SJSA1 (cell line): ENCODE measurements around the gene OR52E8. TPM values are rescaled to one million over a fixed set of nuclear protein-coding genes. Genes with fewer than 3 reads are reported as not detected.
A peak's percentile ranks its signal among the peaks of the same experiment; 100 is the strongest.

ENCODE experiments used
- DNase-seq, 2 experiments: peaks; one replicate each; pipeline ENCODE4 v3.0.0-alpha.2; 2015 to 2020; ENCODE audit warnings: low spot score in 2 of 2, low read depth in 1 of 2
- H3K27ac ChIP-seq: fragments of 250-450 bp; sonication (Bioruptor Pico); 2 replicates; pipeline ENCODE4 v1.5.1; 2020; ENCODE audit warnings: mild to moderate bottlenecking, moderate library complexity
- H3K27me3 ChIP-seq: fragments of 250-450 bp; sonication (Bioruptor Pico); replicated peaks from 2 replicates; pipeline ENCODE4 v1.5.1; 2020; ENCODE audit warnings: mild to moderate bottlenecking, moderate library complexity
- H3K36me3 ChIP-seq: fragments of 250-450 bp; sonication (Bioruptor Pico); 2 replicates; pipeline ENCODE4 v1.5.1; 2020; ENCODE audit warnings: mild to moderate bottlenecking
- H3K4me1 ChIP-seq: fragments of 250-450 bp; sonication (Bioruptor Pico); replicated peaks from 2 replicates; pipeline ENCODE4 v1.6.1; 2021; ENCODE audit warnings: mild to moderate bottlenecking
- H3K4me3 ChIP-seq: fragments of 250-450 bp; sonication (Bioruptor Pico); 2 replicates; pipeline ENCODE4 v1.5.1; 2020; ENCODE audit warnings: mild to moderate bottlenecking
- H3K9me3 ChIP-seq: fragments of 250-450 bp; sonication (Bioruptor Pico); replicated peaks from 2 replicates; pipeline ENCODE4 v1.5.1; 2020; ENCODE audit warnings: mild to moderate bottlenecking
- total RNA-seq: library from RNA; depleted of rRNA; stranded (reverse); fragments of >200 nt; shearing (Covaris generic); gene quantifications from 2 replicates; pipeline ENCODE4 v1.2.3, GENCODE V29; 2014; rRNA removed

The OR52E8 gene
- total RNA-seq, 1 experiment from 2014 or later = not detected

DNA sequence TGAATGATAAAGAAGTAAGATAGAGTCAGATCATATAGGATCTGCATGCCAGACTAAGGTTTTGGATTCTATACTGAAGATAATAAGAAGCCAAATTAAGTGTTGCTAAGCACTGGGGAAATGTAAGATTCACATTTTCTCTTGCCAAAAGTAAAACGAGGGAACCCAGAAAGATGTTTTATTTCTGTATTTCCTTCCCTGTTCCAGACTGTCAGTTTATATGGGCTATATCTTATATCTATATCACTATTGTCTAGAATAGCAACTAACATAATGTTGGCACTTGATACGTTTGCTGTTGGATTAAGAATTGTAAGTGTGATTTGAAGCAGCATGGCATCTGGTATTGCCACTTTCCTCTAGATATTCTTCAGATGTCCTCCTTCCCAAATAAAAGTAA lies 24.0 kb downstream of the OR52E8 start:
- Histone ChIP-seq H3K36me3 (no peaks in the 10 kb centered on the region), H3K27ac (no peak overlapping the region), H3K9me3 (no peaks in the 10 kb centered on the region), H3K27me3 (no peaks in the 10 kb centered on the region), H3K4me3 (no peak overlapping the region), H3K4me1 (no peaks in the 10 kb centered on the region)
- no peak for DNase-seq

DNA sequence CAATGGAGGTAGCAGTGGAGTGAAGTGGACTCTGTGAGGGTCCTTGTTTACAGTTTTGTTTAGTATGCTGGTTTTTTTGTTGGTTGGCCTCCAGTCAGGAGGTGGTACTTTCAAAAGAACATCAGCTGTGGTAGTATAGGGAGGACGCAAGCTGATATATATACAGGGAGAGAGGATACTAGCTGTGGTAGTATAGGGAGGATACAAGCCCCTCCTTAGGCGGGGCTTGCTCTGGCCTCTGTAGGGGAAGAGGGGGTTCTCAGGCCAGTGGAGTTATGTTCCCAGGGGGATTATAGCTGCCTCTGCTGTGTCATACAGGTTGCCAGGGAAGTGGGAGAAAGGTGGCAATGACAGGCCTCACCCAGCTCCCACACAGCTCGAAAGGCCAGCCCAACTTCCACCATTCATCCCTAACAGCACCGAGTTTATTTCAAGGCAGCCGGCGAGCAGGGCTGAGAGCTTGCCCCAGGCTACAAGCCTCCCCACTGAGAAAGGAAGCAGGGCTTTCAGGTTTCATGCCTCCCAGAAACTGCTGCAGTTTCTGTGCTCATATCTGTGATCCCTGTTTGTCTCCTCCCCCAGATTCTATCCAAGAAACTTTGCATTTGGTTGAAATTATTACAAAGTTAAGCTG lies 26.2 kb downstream of the OR52E8 start:
- no peak overlapping the region for H3K4me3 ChIP-seq
- H3K27ac ChIP-seq = no peak overlapping the region
- no peaks in the 10 kb centered on the region for H3K36me3 ChIP-seq
- H3K4me1 ChIP-seq = no peaks in the 10 kb centered on the region
- no peak for DNase-seq
- no peaks in the 10 kb centered on the region for H3K9me3 ChIP-seq
- H3K27me3 ChIP-seq = no peaks in the 10 kb centered on the region

- Histone ChIP-seq H3K4me1 (no peaks in the 10 kb centered on the region), H3K4me3 (no peak overlapping the region), H3K27ac (no peak overlapping the region), H3K27me3 (no peaks in the 10 kb centered on the region), H3K36me3 (no peaks in the 10 kb centered on the region), H3K9me3 (no peaks in the 10 kb centered on the region)
- DNase-seq = no peak
These were observed 39.1 kb downstream of the OR52E8 start for GRCh38 chr11:5818245-5818886.

GRCh38 chr11:5815534-5815933 lies 42.0 kb downstream of the OR52E8 start:
- H3K4me3 ChIP-seq = no peak overlapping the region
- H3K27ac ChIP-seq = no peak overlapping the region
- H3K36me3 ChIP-seq = no peaks in the 10 kb centered on the region
- no peak for DNase-seq
- H3K9me3 ChIP-seq = no peaks in the 10 kb centered on the region
- no peaks in the 10 kb centered on the region for H3K27me3 ChIP-seq
- no peaks in the 10 kb centered on the region for H3K4me1 ChIP-seq

- DNase-seq = no peak
- Histone ChIP-seq H3K9me3 (no peaks in the 10 kb centered on the region), H3K4me1 (no peaks in the 10 kb centered on the region), H3K4me3 (no peak overlapping the region), H3K36me3 (no peaks in the 10 kb centered on the region), H3K27me3 (no peaks in the 10 kb centered on the region), H3K27ac (no peak overlapping the region)
These were observed 47.3 kb downstream of the OR52E8 start for GRCh38 chr11:5809905-5810795.

GRCh38 chr11:5809122-5809519 lies 48.4 kb downstream of the OR52E8 start:
- DNase-seq = no peak
- Histone ChIP-seq H3K36me3 (no peaks in the 10 kb centered on the region), H3K4me1 (no peaks in the 10 kb centered on the region), H3K27me3 (no peaks in the 10 kb centered on the region), H3K27ac (no peak overlapping the region), H3K4me3 (peak overlapping the region; percentile 23), H3K9me3 (no peaks in the 10 kb centered on the region)

GRCh38 chr11:5808500-5809121 lies 48.9 kb downstream of the OR52E8 start, which contains the start of gene OR52N2:
TSS of gene OR52N2 (plus strand) at chr11:5808924. CDS start at chr11:5820336, 11,412 bp downstream.
- H3K4me1 ChIP-seq = no peaks in the 10 kb centered on the region

GRCh38 chr11:5807580-5807979 lies 49.9 kb downstream of the OR52E8 start:
- H3K4me1 ChIP-seq = no peaks in the 10 kb centered on the region
- no peaks in the 10 kb centered on the region for H3K36me3 ChIP-seq
- H3K27me3 ChIP-seq = no peaks in the 10 kb centered on the region
- H3K9me3 ChIP-seq = no peaks in the 10 kb centered on the region
- no peak overlapping the region for H3K27ac ChIP-seq
- no peak overlapping the region for H3K4me3 ChIP-seq
- no peak for DNase-seq

More at GRCh38 chr11:5808500-5809121, 48.9 kb downstream of the OR52E8 start, which contains the start of gene OR52N2:
- Histone ChIP-seq H3K4me3 (peak within 1 kb of the TSS; percentile 23), H3K9me3 (no peaks in the 10 kb centered on the region), H3K36me3 (no peaks in the 10 kb centered on the region), H3K27ac (no peak within 1 kb of the TSS), H3K27me3 (no peaks in the 10 kb centered on the region)
- peak; percentile 31 to 53 for DNase-seq

Other genes starting within 250 kb of the OR52E8 start
- gene TRIM34, start 232.7 kb downstream of the OR52E8 start, total RNA-seq = 6.0 and 10.6 TPM in 2 replicates
- gene TRIM5, start 172.6 kb downstream of the OR52E8 start, total RNA-seq = 37.2 and 51.1 TPM in 2 replicates
- gene TRIM22, start 167.9 kb downstream of the OR52E8 start, total RNA-seq = 125 and 142 TPM in 2 replicates
- gene OR56B1, start 121.2 kb downstream of the OR52E8 start, total RNA-seq = not detected in 2 replicates
- gene OR52N4, start 103.4 kb downstream of the OR52E8 start, total RNA-seq = not detected in 2 replicates
- gene OR52N5, start 74.3 kb downstream of the OR52E8 start, total RNA-seq = not detected in 2 replicates
- gene OR52N1, start 66.4 kb downstream of the OR52E8 start, total RNA-seq = not detected in 2 replicates
- not detected in 2 replicates for gene OR52N2, start 48.8 kb downstream of the OR52E8 start, total RNA-seq
- not detected in 2 replicates for gene OR52E6, start 15.8 kb downstream of the OR52E8 start, total RNA-seq
- gene OR52E4, start 22.9 kb upstream of the OR52E8 start, total RNA-seq = not detected in 2 replicates
- gene OR52E5, start 35.5 kb upstream of the OR52E8 start, total RNA-seq = not detected in 2 replicates
- gene OR56A3, start 84.6 kb upstream of the OR52E8 start, total RNA-seq = not detected in 2 replicates
- not detected in 2 replicates for gene OR56A5, start 110.8 kb upstream of the OR52E8 start, total RNA-seq
- not detected in 2 replicates for gene OR52L1, start 129.3 kb upstream of the OR52E8 start, total RNA-seq
- gene OR56A4, start 149.3 kb upstream of the OR52E8 start, total RNA-seq = not detected in 2 replicates
- gene OR56A1, start 173.1 kb upstream of the OR52E8 start, total RNA-seq = not detected in 2 replicates
- not detected in 2 replicates for gene OR56B4, start 250.0 kb upstream of the OR52E8 start, total RNA-seq